ENCODE data around the gene RAB7B.

The RAB7B gene

DNA sequence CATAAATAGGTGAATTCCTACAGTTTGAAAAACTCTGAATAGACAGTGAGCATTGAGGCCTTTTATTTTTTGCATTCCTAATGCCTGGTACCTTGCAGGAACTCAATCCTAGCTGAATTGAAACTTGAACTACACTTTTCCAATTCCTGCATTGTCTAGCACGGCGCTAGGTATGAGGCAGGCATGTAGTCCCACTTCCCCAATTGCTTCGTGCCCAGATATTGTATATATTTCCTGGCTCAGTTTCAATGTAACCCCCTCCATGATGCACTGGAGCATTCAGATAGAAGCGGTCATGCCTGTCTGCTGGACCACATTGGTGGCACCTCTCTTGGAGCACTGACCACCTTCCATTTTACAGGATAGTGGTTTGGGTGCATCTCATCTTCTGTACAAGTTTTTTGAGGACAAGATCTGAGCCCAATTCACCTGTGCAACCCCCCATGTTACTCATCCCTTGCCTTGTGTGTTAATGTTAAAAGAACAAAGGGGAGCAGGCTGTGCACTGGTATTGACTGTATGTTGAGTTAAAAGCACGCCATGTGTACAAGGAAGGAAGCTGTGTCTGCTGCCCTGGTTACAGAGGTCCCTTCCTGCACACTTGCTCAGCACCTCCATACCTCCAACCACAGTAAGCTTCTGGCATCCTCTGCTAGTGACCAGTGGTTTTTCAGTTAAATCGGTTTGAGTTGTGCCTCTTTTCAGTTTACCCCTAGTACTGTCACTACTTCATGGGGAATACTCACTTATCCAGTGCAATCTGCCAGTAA is 10.0 kb upstream of the RAB7B start:
- H3K4me3 ChIP-seq (ENCODE audit: low read depth, low read length): no peak overlapping the region
- in situ Hi-C loops (cut with HindIII; ENCODE audit: low pct_ligation_motif_present, low sequenced_read_pairs): no loop called here
- no peaks in the 10 kb centered on the region for H3K36me3 ChIP-seq (replicated peaks)
- TF ChIP-seq, protein P1, sequence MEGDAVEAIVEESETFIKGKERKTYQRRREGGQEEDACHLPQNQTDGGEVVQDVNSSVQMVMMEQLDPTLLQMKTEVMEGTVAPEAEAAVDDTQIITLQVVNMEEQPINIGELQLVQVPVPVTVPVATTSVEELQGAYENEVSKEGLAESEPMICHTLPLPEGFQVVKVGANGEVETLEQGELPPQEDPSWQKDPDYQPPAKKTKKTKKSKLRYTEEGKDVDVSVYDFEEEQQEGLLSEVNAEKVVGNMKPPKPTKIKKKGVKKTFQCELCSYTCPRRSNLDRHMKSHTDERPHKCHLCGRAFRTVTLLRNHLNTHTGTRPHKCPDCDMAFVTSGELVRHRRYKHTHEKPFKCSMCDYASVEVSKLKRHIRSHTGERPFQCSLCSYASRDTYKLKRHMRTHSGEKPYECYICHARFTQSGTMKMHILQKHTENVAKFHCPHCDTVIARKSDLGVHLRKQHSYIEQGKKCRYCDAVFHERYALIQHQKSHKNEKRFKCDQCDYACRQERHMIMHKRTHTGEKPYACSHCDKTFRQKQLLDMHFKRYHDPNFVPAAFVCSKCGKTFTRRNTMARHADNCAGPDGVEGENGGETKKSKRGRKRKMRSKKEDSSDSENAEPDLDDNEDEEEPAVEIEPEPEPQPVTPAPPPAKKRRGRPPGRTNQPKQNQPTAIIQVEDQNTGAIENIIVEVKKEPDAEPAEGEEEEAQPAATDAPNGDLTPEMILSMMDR (IDR thresholded peaks at IDR 0.05; ENCODE audit: low read depth, low read length, missing control alignments): no peak
- no peaks in the 10 kb centered on the region for H3K27me3 ChIP-seq (replicated peaks)
- no peak overlapping the region for H3K27ac ChIP-seq
- no peak for DNase-seq

DNA sequence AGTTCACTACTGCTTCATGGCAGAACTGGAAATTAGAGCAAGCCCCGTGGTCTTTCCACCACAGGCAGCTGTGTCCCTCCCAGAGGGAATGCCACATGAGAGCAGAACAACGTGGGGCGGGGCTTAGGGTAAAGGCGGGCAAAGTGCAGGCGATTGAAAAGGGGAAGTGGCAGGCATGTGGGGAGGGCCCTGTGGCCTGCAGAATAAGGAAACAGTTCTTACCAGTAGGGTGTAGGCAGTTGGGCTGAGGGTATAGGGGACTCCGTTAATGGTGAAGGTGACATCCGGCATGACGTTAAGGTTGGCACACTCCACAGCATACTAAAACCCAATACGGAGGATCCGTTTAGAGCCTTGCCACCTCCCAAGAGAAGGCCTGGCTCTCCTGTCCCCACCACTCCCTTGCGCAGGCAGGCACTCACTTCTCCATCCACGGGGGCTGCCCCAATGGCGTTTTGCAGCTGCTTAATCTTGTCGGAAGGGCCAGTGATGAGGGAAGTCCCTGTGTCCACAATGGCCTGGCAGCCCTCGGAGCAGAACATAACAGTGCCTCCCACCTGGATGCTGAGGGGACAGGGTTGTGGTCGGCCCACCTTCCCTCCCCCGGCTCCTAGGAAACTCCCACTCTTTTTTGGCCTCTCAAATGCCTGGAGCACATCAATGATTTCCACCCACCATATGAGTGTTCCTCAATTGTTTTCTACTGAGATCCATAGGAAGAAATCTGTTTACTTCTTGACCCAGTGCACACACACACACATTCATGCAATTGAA is 9.1 kb upstream of the RAB7B start:
- no peak for DNase-seq
- TF ChIP-seq, protein P1 (IDR thresholded peaks at IDR 0.05; ENCODE audit: low read depth, low read length, missing control alignments): no peak
- Histone ChIP-seq H3K4me3 (ENCODE audit: low read depth, low read length) (no peak overlapping the region), H3K27ac (no peak overlapping the region), H3K36me3 (replicated peaks) (no peaks in the 10 kb centered on the region), H3K27me3 (replicated peaks) (no peaks in the 10 kb centered on the region)
- in situ Hi-C loops (cut with HindIII; ENCODE audit: low pct_ligation_motif_present, low sequenced_read_pairs): no loop called here

DNA sequence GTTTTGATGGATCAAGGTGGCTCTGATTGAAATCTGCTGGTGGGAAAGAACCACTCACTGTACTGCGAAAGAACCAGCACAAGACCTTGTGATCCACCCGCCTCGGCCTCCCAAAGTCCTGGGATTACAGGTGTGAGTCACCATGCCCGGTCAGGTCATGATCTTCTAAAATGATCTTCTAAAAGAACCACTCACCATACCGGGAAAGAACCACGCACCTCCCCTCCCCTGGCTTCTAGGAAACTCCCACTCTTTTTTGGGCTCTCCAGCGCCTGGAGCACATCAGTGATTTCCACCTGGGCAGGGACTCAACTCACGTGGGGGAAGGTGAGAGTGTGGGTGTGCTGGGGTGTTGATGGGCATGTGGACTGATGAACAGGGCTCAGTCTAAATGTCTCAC is 7.9 kb upstream of the RAB7B start:
- H3K4me3 ChIP-seq (ENCODE audit: low read depth, low read length): no peak overlapping the region
- DNase-seq: no peak
- in situ Hi-C loops (cut with HindIII; ENCODE audit: low pct_ligation_motif_present, low sequenced_read_pairs): no loop called here
- no peak overlapping the region for H3K27ac ChIP-seq
- TF ChIP-seq, protein P1 (IDR thresholded peaks at IDR 0.05; ENCODE audit: low read depth, low read length, missing control alignments): no peak
- H3K36me3 ChIP-seq (replicated peaks): no peaks in the 10 kb centered on the region
- H3K27me3 ChIP-seq (replicated peaks): no peaks in the 10 kb centered on the region

DNA sequence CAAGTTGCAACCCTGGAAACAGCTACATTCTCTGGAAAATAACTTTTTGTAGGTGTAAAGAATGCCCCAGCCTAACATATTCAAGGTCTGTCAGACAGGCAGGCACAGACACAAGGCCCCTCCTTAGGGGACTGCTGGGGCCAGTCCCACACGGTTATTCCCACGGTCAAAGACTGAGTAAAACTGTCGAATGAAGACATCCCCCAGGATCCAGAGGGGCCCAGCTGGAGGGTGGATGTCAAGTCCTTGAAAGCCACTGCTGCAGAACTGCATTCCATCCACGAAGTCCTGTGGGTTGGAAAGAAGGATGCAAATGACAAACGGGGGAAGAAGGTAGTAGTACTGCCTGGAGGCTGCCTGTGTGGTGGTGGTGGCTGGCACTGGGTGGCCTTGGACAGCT is 6.9 kb upstream of the RAB7B start:
- no peaks in the 10 kb centered on the region for H3K27me3 ChIP-seq (replicated peaks)
- H3K36me3 ChIP-seq (replicated peaks): no peaks in the 10 kb centered on the region
- in situ Hi-C loops (cut with HindIII; ENCODE audit: low pct_ligation_motif_present, low sequenced_read_pairs): no loop called here
- no peak overlapping the region for H3K27ac ChIP-seq
- no peak overlapping the region for H3K4me3 ChIP-seq (ENCODE audit: low read depth, low read length)
- DNase-seq: no peak
- TF ChIP-seq, protein P1 (IDR thresholded peaks at IDR 0.05; ENCODE audit: low read depth, low read length, missing control alignments): no peak

DNA sequence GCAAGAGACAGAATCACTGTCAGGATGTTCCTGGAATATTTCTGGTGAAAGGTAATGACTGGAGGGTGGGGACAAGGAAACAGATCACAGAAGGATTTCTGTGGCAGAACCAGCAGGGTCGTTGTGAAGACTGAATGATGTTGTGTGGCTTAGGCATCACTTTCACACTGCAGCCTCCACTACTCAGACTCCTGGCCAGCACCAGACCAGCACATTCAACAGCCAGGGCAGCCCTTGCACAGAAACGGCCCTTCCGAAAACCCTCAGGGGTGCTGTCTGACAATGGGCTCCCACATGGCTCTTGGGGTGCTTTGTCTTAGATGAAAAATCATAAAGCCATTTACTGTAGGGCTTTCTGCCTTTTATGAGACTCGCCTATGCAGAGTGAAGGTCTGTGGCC is 3.8 kb upstream of the RAB7B start:
- DNase-seq: no peak
- TF ChIP-seq, protein P1 (IDR thresholded peaks at IDR 0.05; ENCODE audit: low read depth, low read length, missing control alignments): no peak
- in situ Hi-C loops (cut with HindIII; ENCODE audit: low pct_ligation_motif_present, low sequenced_read_pairs): no loop called here
- Histone ChIP-seq H3K36me3 (replicated peaks) (no peaks in the 10 kb centered on the region), H3K27ac (no peak overlapping the region), H3K4me3 (ENCODE audit: low read depth, low read length) (no peak overlapping the region), H3K27me3 (replicated peaks) (no peaks in the 10 kb centered on the region)
